ENCODE data around the gene DERL3. TPM values are rescaled to one million over a fixed set of nuclear protein-coding genes. Genes with fewer than 3 reads are reported as not detected.

DERL3 gene
- total RNA-seq, 1 donor = 1.7 TPM

DNA sequence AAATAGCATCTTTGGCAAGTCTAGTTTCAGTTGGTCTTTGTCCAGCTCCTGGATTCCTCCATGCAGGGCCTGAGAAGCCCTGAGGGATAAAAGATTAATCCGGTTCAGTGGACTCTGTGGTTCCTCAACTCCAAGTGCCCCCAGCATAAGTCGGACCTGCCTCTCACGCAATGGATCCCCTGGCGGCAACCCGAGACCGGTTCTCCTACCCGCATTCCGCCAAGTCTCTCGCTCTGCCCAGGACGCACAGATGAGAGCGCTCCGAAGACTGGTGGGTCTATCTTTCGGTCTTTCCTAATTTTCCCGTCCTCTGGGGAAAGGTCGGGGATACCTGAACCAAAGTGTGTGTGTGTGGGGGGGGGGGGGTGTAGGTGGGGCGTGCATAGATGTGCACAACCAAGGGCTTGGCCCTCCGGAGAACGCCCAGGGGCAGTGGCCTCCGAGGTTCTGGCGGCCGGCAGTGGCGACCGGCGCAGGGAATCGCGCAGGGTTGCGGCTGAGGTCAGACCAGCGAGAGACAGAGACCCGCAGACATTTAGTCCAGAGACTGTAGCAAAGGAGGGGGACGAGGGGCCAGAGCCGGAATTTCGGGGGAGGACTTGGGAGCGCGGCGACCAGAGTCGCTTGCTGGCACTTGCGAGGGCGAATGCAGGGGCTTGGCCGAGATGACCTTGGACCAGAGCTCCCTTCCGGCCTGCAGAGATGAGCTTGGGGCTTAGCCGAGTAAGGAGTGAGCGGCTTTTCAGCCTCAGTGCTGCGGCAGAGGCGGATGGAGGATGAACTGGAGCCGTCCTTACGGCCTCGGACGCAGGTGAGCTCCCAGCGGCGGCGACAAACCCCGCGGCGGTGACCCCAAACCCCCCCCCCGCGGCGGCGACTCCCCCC, 18.2 kb upstream of the DERL3 start:
- Histone ChIP-seq H3K4me1 (ENCODE audit: insufficient read depth, low read length) (peaks cover 23% of the 10 kb centered on the region), H3K9me3 (ENCODE audit: low read depth, low read length) (no peaks in the 10 kb centered on the region), H3K27me3 (ENCODE audit: insufficient read depth, low read length) (no peaks in the 10 kb centered on the region), H3K4me3 (ENCODE audit: low read length) (peak overlapping the region; percentile 68)

DNA sequence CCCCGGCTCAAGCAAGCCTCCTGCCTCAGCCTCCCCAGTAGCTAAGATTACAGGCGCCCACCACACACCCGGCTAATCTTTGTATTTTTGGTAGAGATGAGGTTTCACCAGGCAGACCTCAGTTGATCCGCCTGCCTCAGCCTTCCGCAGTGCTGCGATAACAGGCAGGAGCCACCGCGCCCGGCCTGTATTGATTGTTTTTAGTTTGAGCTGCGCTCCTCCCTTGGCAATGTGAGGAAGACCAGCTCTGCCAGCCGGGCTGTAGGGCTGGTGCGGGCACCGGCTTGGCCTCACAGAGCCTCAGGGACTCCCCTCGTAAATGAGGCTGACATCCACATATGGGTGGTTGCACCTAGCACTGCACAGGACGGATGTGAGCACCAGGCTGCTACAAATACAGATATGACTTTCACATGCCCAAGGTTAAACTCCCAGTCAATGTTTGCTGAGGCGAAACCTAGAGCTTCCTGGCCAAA, 11.4 kb upstream of the DERL3 start:
- no peak overlapping the region for H3K4me3 ChIP-seq (ENCODE audit: low read length)
- H3K27me3 ChIP-seq (ENCODE audit: insufficient read depth, low read length) = no peaks in the 10 kb centered on the region
- peaks cover 27% of the 10 kb centered on the region for H3K4me1 ChIP-seq (ENCODE audit: insufficient read depth, low read length)
- no peaks in the 10 kb centered on the region for H3K9me3 ChIP-seq (ENCODE audit: low read depth, low read length)

DNA sequence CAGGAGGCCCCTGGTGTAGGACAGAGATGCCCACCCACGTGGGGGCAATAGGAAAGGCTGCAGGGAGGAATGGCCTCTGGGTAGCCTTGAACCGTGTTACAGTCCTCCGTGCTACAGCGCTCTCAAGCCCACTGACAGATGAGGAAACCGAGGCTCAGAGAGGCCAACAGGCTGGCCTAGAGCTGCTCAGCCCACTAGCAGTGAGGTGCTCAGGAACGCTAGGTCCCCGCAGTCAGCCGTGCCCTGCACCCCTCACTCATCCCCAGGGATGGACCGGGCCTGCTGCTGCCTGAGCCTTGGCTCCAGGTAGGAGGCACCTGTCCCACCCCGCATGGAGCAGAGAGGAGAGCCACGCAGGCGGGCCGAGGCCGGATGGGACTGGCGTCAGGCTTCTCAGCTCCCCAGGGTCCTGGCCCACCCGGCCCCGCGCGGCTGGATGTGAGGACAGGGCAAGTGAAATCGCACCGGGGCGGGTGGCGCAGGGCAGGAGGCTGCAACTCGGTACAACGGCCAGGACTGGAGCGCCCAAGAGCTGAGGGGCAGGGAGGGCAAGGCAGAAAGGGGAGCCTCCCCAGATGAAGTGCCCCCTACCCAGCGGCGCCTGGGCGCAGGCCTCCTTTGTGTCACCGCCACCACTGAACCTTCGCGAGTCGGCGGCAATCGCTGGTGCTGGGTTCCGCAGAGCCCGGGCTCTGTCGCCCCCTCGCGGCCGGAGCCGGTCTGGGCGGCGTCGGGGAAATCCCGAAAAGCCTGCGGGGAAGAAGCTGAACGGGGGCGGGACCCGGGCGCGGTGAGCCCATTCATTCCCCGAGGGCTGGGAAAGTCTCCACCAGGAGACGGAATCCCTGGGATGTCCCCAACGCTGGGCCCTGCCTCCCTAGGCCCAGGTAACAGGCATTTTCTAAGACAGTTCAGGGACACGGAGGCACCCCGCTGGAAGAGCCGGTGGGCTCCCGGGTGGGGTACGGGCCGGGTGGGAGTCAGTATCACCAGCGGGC, 10.5 kb upstream of the DERL3 start:
- Histone ChIP-seq H3K27me3 (ENCODE audit: insufficient read depth, low read length) (no peaks in the 10 kb centered on the region), H3K4me1 (ENCODE audit: insufficient read depth, low read length) (peaks cover 36% of the 10 kb centered on the region), H3K9me3 (ENCODE audit: low read depth, low read length) (no peaks in the 10 kb centered on the region), H3K4me3 (ENCODE audit: low read length) (no peak overlapping the region)

DNA sequence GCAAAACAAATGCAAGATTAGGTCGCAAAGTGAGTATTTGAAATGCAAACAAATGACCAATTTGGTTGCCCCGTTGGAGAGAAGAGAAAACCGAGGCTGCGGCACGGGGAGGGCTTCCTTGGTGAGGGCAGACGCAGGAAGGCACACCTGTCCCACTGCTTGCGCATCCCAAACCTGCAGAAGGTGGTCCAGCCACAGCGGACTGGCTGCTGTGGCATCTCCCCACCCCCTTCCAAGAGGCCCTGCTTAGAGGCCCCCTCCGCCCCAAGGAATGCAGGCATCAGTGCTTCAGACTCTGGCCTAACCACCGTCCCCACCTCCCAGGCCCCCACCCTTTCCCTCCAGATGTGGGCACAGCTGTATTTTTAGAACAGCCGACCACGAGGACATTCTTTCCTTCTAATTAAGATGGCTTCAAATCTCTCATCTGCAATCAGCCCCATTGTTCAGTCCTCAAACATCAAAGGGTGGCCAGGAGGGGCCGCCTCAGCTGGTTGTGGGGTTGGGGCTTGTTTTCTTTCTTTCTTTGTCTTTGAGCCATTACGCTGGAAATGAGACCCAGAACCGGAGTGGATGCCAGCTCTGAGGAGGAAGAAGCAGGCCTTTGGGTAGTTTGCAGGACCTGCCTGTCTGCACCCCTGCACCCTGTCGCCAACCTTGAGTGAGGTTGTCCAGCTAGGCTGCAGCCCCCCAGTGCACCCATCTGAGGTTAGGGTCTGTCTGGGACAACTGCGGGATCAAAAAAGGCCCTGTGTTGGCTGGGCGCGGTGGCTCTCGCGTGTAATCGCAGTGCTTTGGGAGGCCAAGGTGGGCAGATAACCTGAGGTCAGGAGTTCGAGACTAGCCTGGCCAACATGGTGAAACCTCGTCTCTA, 9.4 kb upstream of the DERL3 start:
- Histone ChIP-seq H3K9me3 (ENCODE audit: low read depth, low read length) (no peaks in the 10 kb centered on the region), H3K4me1 (ENCODE audit: insufficient read depth, low read length) (peaks cover 41% of the 10 kb centered on the region), H3K27me3 (ENCODE audit: insufficient read depth, low read length) (no peaks in the 10 kb centered on the region), H3K4me3 (ENCODE audit: low read length) (no peak overlapping the region)

DNA sequence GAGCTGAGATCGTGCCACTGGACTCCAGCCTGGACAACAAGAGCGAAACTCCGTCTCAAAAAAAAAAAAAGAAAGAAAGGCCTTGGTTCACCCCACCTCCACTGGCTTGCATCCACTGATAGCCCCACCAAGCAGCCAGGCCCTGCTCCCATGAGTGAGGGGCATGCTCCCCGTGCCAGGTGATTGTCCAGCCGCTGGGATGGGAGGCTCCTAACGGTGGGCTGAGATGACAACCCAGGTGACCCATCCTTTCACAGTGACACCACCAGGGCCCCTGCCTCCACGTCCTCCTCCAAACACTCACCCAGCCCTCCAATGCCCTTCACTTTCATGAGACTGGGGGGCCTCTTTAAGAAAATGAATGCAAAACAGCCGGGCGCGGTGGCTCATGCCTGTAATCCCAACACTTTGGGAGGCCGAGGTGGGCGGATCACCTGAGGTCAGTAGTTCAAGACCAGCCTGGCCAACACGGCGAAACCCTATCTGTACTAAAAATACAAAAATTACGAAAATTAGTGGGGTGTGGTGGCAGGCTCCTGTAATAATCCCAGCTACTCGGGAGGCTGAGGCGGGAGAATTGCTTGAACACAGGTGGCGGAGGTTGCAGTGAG, 8.6 kb upstream of the DERL3 start:
- Histone ChIP-seq H3K4me1 (ENCODE audit: insufficient read depth, low read length) (peaks cover 41% of the 10 kb centered on the region), H3K4me3 (ENCODE audit: low read length) (no peak overlapping the region), H3K9me3 (ENCODE audit: low read depth, low read length) (no peaks in the 10 kb centered on the region), H3K27me3 (ENCODE audit: insufficient read depth, low read length) (no peaks in the 10 kb centered on the region)

DNA sequence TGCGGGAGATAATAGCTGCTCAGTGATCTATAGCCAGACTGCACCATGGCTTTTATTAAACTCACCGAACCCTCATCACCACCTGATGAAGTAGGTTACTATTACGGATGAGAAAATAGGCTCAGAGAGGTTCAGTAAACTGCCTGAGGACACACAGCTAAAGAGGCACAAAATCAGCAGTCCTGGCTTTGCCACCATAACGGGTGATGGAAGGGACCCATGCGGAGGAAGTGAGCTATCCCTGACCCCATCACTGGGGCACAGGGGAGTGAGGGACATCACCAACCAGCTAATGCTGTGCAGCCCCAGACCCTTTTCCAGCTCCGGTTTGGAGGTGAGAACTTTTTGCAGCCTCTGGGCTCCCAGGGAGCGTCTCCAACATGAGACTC, 7.3 kb upstream of the DERL3 start:
- no peak overlapping the region for H3K4me3 ChIP-seq (ENCODE audit: low read length)
- H3K9me3 ChIP-seq (ENCODE audit: low read depth, low read length) = no peaks in the 10 kb centered on the region
- H3K27me3 ChIP-seq (ENCODE audit: insufficient read depth, low read length) = no peaks in the 10 kb centered on the region
- peaks cover 41% of the 10 kb centered on the region for H3K4me1 ChIP-seq (ENCODE audit: insufficient read depth, low read length)

DNA sequence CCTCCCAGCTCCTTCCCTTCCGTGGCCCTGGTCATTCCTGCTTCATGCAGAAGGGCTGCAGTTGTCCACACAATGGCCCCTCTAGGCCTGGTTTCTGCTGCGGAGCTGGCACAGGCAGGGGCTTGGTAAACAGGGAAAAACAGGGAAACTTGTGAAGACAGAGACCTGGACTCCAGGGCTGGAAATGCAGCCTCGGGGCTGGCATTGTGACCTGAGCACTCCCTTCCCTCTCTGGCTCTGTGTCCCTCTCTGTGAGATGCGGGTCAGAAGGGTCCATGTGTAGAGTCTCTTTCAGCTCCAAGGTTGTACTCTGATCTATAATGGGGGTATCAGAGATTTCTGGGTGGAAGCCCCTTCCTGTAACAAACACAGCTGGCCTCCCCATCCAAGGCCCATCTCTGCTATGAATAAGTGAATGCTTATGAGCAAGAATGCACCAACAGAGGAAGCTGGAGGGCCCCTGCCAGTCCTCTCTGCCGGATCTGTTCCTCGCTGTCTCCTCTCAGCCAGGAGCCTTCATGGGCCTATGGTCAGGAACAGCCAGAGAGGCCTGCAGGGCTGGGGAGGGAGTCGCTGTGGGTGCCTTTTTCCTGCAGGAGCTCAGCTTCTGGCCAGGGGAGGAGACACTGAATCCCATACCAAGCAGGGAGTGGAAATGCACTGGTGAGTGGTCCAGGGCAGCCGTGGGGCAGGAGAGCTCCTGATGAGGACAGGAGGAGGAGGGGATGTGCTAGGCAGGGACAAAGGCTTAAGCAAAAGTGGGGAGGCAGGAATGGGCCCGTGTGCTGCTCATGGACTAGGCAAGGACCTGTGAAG, 6.7 kb upstream of the DERL3 start:
- Histone ChIP-seq H3K4me1 (ENCODE audit: insufficient read depth, low read length) (peaks cover 41% of the 10 kb centered on the region), H3K4me3 (ENCODE audit: low read length) (no peak overlapping the region), H3K9me3 (ENCODE audit: low read depth, low read length) (no peaks in the 10 kb centered on the region), H3K27me3 (ENCODE audit: insufficient read depth, low read length) (no peaks in the 10 kb centered on the region)

DNA sequence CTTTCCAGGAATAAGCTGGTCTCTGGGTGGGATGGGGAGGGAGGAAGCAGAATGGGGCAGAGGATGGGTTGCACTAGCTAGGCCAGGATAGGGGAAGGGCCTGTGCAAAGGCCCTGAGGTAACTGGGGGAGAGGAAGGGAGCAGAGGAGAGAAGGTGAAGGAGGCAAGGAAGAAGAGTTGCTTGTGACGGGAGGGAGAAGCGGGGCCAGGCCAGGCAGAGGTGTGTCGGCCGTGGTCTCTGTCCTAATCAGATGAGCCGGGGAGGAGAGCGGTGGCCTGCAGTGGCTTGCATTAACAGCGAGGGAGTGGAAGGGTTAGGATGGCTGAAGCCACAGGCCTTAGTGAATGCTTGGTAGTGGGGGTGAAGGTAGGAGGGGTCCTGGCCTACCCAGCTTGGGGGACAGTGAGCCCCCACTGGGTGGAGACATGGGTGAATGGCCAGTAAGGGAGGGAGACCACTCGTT, 6.0 kb upstream of the DERL3 start:
- Histone ChIP-seq H3K27me3 (ENCODE audit: insufficient read depth, low read length) (no peaks in the 10 kb centered on the region), H3K4me1 (ENCODE audit: insufficient read depth, low read length) (peaks cover 42% of the 10 kb centered on the region), H3K4me3 (ENCODE audit: low read length) (no peak overlapping the region), H3K9me3 (ENCODE audit: low read depth, low read length) (no peaks in the 10 kb centered on the region)

DNA sequence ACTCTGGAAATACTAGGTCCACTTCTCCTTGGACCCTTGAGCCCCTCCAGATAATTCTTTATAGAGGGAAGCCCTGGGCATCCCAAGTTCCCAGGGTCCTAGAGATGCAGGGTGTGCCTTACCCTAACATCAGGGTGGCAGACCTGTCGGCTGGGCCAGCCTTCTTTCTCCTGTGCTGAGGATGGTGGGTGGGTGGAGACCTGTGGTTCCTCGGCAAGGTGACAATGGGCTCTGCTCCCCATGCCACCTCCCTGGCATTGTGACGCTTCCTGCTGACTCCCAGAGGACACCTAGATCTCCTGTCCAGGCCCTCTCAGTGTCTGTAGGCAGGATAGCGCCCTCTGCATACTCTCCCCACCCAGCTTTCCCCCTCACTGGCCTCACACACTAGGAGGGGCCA, 3.8 kb upstream of the DERL3 start:
- Histone ChIP-seq H3K9me3 (ENCODE audit: low read depth, low read length) (no peaks in the 10 kb centered on the region), H3K27me3 (ENCODE audit: insufficient read depth, low read length) (no peaks in the 10 kb centered on the region), H3K4me3 (ENCODE audit: low read length) (no peak overlapping the region), H3K4me1 (ENCODE audit: insufficient read depth, low read length) (peaks cover 46% of the 10 kb centered on the region)

DNA sequence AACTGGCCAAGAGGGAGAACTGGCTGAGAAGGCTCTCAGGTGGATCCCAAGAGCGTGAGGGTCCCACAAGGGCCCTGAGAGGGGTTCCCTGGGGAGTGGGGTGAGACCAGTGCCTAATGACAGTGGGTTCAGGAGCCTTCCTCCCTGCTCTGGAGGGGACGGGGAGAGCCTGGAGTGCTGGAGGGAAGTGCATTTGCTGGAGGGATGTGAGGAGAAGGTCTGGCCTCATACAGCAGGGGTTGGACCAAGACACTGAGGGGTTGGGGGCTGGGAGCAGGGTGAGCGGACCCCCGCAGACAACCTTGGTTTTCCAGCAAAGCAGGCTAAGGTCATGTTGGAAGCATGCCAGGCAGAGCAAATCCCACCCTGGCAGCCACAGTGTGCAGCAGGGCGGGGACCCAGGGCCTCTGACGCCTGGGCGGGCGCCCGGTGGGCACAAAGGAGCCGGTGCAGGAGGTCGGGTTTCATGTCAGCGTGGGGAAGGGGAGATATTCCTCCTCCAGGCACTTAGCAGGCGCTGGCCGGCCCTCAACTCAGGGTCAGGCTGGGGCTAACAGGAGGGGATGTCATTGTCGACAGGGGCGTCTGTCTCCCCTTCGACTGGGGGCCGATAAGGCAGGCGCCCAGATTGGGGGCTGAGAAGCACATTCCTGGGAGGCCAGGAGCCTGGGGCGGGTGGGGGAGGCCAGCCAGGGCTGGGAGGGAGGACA, 3.1 kb upstream of the DERL3 start:
- H3K4me1 ChIP-seq (ENCODE audit: insufficient read depth, low read length) = peaks cover 53% of the 10 kb centered on the region
- no peaks in the 10 kb centered on the region for H3K27me3 ChIP-seq (ENCODE audit: insufficient read depth, low read length)
- H3K4me3 ChIP-seq (ENCODE audit: low read length) = no peak overlapping the region
- H3K9me3 ChIP-seq (ENCODE audit: low read depth, low read length) = no peaks in the 10 kb centered on the region

DNA sequence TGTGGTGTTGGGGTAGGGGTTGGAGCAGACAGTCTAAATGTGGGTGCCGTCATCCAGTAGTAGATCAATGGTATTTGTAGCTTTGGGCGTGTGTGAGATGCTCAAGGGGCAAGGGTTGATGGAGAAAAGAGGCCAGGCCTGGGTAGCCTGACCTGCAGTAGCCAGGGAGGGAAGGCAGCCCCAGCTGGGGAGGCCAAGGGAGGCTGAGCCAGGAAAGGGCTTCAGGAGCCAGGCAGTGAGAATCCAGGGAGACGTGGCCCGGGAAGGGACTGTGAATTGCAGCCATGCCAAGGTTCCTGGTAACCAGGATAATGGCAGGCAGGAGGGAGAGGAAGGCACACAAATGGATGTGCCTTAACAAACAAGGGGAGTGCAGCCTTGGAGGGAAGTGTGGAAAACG, 2.5 kb upstream of the DERL3 start:
- Histone ChIP-seq H3K9me3 (ENCODE audit: low read depth, low read length) (no peaks in the 10 kb centered on the region), H3K4me1 (ENCODE audit: insufficient read depth, low read length) (peaks cover 48% of the 10 kb centered on the region), H3K27me3 (ENCODE audit: insufficient read depth, low read length) (no peaks in the 10 kb centered on the region), H3K4me3 (ENCODE audit: low read length) (no peak overlapping the region)

DNA sequence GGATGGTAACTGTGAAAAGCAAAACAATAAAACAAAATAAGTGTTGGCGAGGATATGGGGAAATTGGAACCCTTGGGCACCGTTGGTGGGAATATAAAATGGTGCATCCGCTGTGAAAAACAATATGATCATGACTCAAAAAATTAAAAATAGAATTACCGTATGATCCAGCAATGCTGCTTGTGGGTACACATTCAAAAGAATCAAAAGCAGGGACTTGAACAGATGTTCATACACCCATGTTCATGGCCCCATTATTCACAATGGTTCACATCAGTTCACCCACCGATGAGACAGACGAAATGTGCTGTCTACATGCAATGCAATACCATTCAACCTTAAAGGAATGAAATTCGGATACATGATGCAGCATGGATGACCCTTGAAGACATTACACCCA, 1.2 kb upstream of the DERL3 start:
- Histone ChIP-seq H3K4me1 (ENCODE audit: insufficient read depth, low read length) (peaks cover 36% of the 10 kb centered on the region), H3K9me3 (ENCODE audit: low read depth, low read length) (no peaks in the 10 kb centered on the region), H3K4me3 (ENCODE audit: low read length) (no peak overlapping the region), H3K27me3 (ENCODE audit: insufficient read depth, low read length) (no peaks in the 10 kb centered on the region)

Measured in mononuclear cell (primary cell).